Right ventricle myocardium inferior (tissue), 1 donor: ENCODE measurements around the gene CNTROB. TPM values are rescaled to one million over a fixed set of nuclear protein-coding genes. Genes with fewer than 3 reads are reported as not detected.
A peak's percentile ranks its signal among the peaks of the same experiment; 100 is the strongest.

ENCODE experiments used
- ATAC-seq: fragments of 200-7000 bp; cut with Tn5 transposase; one replicate; pipeline ENCODE4 v1.9.1; 2020; ENCODE audit warnings: mild to moderate bottlenecking, moderate library complexity
- DNase-seq: peaks from one replicate; pipeline ENCODE4 v3.0.0; 2021; ENCODE audit errors: missing footprints
- intact Hi-C: fragments of 100-400 bp; cut with DNase I; formaldehyde crosslinking; loops from one replicate; pipeline ENCODE4 v1.11.0; 2022
- long read RNA-seq: library from polyadenylated mRNA; unstranded; transcript quantifications from one replicate; pipeline ENCODE4 v2.0.0, GENCODE V29; 2021
- total RNA-seq: library from RNA; stranded (reverse); fragmentation: NEBNext Ultra II Directional; extraction: Animal tissue kit (Norgen Biotek cat#: 25700); gene quantifications from one replicate; pipeline ENCODE4 v1.2.1, GENCODE V29; 2021
- donor health status: DM: no; HTN: yes; CAD: no; lungs with severe emphysema.

Gene CNTROB
- total RNA-seq: 9.6 TPM
- long read RNA-seq, partial matches to known transcripts: 1 of 6 reads
- long read RNA-seq, other reads (novel, unspliced or antisense): 3 of 6 reads

- DNase-seq (peak; percentile 100), ATAC-seq (peak; percentile 100)
- intact Hi-C loops: loop anchor here (5.0 kb wide), 1 partner anchor 75 kb away; the partner anchor contains the start of genes CYB5D1, NAA38 and TMEM88
These were observed at the start of gene CNTROB, which contains the start of gene TRAPPC1 for GRCh38 chr17:7931709-7932482. Gene CNTROB, plus strand, starts transcription at chr17:7932206. Its CDS starts 874 bp downstream, at chr17:7933080. Gene TRAPPC1, minus strand, starts transcription at chr17:7931946. Its CDS starts 117 bp downstream, at chr17:7931829.

- ATAC-seq (no peak), DNase-seq (no peak)
- intact Hi-C loops: no loop called here
These were observed 49.4 kb upstream of the CNTROB start for GRCh38 chr17:7882629-7883028.

GRCh38 chr17:7883781-7884386 lies 48.1 kb upstream of the CNTROB start:
- intact Hi-C loops: no loop called here
- no peak for DNase-seq
- no peak for ATAC-seq

GRCh38 chr17:7884581-7885366 lies 47.2 kb upstream of the CNTROB start:
- ATAC-seq: no peak
- DNase-seq: no peak
- intact Hi-C loops: no loop called here

- peak; percentile 75 for DNase-seq
- ATAC-seq: no peak
- intact Hi-C loops: no loop called here
These were observed 46.4 kb upstream of the CNTROB start for GRCh38 chr17:7885367-7886226.

- ATAC-seq (no peak), DNase-seq (peak; percentile 71)
- intact Hi-C loops: no loop called here
These were observed 45.6 kb upstream of the CNTROB start for GRCh38 chr17:7886227-7887037.

- ATAC-seq (no peak), DNase-seq (no peak)
- intact Hi-C loops: no loop called here
These were observed 44.9 kb upstream of the CNTROB start for GRCh38 chr17:7887038-7887481.

- ATAC-seq (peak; percentile 88), DNase-seq (peak; percentile 94)
- intact Hi-C loops: loop anchor here (2.0 kb wide), 2 partner anchors 27 to 29 kb away; partner anchors contain the start of gene CYB5D1
These were observed 44.4 kb upstream of the CNTROB start for GRCh38 chr17:7887482-7888183.

- no peak for DNase-seq
- ATAC-seq: peak; percentile 6
- intact Hi-C loops: loop anchor here (2.0 kb wide), 2 partner anchors 26 to 30 kb away; partner anchors contain the start of gene CYB5D1
These were observed 43.7 kb upstream of the CNTROB start, which contains the start of gene CHD3 for GRCh38 chr17:7888184-7888920. Gene CHD3, plus strand, starts transcription at chr17:7888789. Its CDS starts 212 bp downstream, at chr17:7889001.

GRCh38 chr17:7889166-7889955 lies 42.6 kb upstream of the CNTROB start:
- peak; percentile 98 for DNase-seq
- peak; percentile 82 for ATAC-seq
- intact Hi-C loops: loop anchor here (2.0 kb wide), 2 partner anchors 25 to 31 kb away; partner anchors contain the start of gene CYB5D1

GRCh38 chr17:7893187-7893880 lies 38.7 kb upstream of the CNTROB start:
- no peak for DNase-seq
- intact Hi-C loops: loop anchor here (10.0 kb wide), 1 partner anchor 69 kb away; no protein-coding TSS in a partner anchor
- ATAC-seq: no peak

GRCh38 chr17:7894226-7894625 lies 37.8 kb upstream of the CNTROB start:
- intact Hi-C loops: loop anchor here (10.0 kb wide), 1 partner anchor 69 kb away; no protein-coding TSS in a partner anchor
- ATAC-seq: no peak
- no peak for DNase-seq

- ATAC-seq (no peak), DNase-seq (no peak)
- intact Hi-C loops: loop anchor here (10.0 kb wide), 1 partner anchor 70 kb away; no protein-coding TSS in a partner anchor
These were observed 37.1 kb upstream of the CNTROB start for GRCh38 chr17:7894866-7895265.

GRCh38 chr17:7897090-7897489 lies 34.9 kb upstream of the CNTROB start:
- ATAC-seq (no peak), DNase-seq (no peak)
- intact Hi-C loops: loop anchor here (1.0 to 10.0 kb wide), 2 partner anchors 35 to 72 kb away; no protein-coding TSS in a partner anchor
